Upper lobe of left lung (tissue), 6 donors: ENCODE data around the gene ZWINT. TPM values are rescaled to one million over a fixed set of nuclear protein-coding genes. Genes with fewer than 3 reads are reported as not detected.

ENCODE experiments used
- ATAC-seq, 2 donors: fragments of 200-7000 bp; cut with Tn5 transposase; one replicate each; pipeline ENCODE4 v1.9.1; 2022; ENCODE audit warnings: mild to moderate bottlenecking in 2 of 2, moderate library complexity in 2 of 2; ENCODE audit not compliant: low FRiP score in 2 of 2
- DNase-seq, 2 donors: peaks; one replicate each; pipeline ENCODE4 v3.0.0-alpha.2; 2019 to 2020
- H3K27ac ChIP-seq, 4 donors: fragments of 200-600 bp; sonication (generic); one replicate each; pipeline ENCODE4 v1.5.1; 2016 to 2019
- H3K27me3 ChIP-seq, 4 donors: fragments of 200-600 bp; sonication (generic); one replicate each; pipeline ENCODE4 v1.5.1; 2017 to 2019
- H3K36me3 ChIP-seq, 4 donors: fragments of 200-600 bp; sonication (generic); one replicate each; pipeline ENCODE4 v1.5.1; 2016 to 2019
- H3K4me1 ChIP-seq, 4 donors: fragments of 200-600 bp; sonication (generic); one replicate each; pipeline ENCODE4 v1.5.1; 2018 to 2019
- H3K4me3 ChIP-seq, 4 donors: fragments of 200-600 bp; sonication (generic); one replicate each; pipeline ENCODE4 v1.5.1; 2017 to 2019; ENCODE audit warnings: mild to moderate bottlenecking in 2 of 4, moderate library complexity in 1 of 4
- H3K9me3 ChIP-seq, 4 donors: fragments of 200-600 bp; sonication (generic); one replicate each; pipeline ENCODE4 v1.5.1; 2018 to 2019
- EP300 ChIP-seq, 4 donors: sonication (generic); formaldehyde crosslinking; IDR thresholded peaks; one replicate each; pipeline ENCODE4 v1.5.1; 2017; ENCODE audit warnings: antibody characterized with exemption in 4 of 4, control low read depth in 2 of 4
- POLR2A ChIP-seq, 4 donors: fragments of 450-650 bp; IDR thresholded peaks; one replicate each; pipeline ENCODE4 v1.5.1; 2016 to 2017; ENCODE audit warnings: antibody characterized with exemption in 4 of 4, mild to moderate bottlenecking in 2 of 4
- POLR2AphosphoS5 ChIP-seq, 2 donors: sonication (generic); formaldehyde crosslinking; IDR thresholded peaks; one replicate each; pipeline ENCODE4 v1.5.1; 2017; ENCODE audit warnings: antibody characterized with exemption in 2 of 2
- WGBS, 2 donors: methylation state at CpG; one replicate each; pipeline ENCODE4 v1.1.5; 2017 to 2018; 5-methylcytosine and 5-hydroxymethylcytosine counted together
- total RNA-seq, 6 donors: library from RNA; depleted of rRNA in 4 of 6; stranded (reverse); fragments of >200 nt in 4 of 6; gene quantifications; one replicate each; pipeline versions ENCODE4 v1.1.0 to v1.2.1, GENCODE V29; 2016 to 2021
- TF ChIP-seq, protein P1 (sequence below), 6 experiments: fragments of 450-650 bp in 4 of 6; fragments of 200-600 bp in 2 of 6; sonication (generic) in 2 of 6; IDR thresholded peaks; one replicate each; pipeline ENCODE4 v1.5.1; 2016 to 2019; ENCODE audit warnings: antibody characterized with exemption in 6 of 6
- donor health status: DM: no; HTN: no; CAD: no; lungs with moderate emphysema.
- donor health status: DM: no; HTN: yes; CAD: no; lungs with severe emphysema.

Gene ZWINT
- total RNA-seq, 6 donors from 2014 or later: 2.1 to 9.0 (median 5.9) TPM

DNA sequence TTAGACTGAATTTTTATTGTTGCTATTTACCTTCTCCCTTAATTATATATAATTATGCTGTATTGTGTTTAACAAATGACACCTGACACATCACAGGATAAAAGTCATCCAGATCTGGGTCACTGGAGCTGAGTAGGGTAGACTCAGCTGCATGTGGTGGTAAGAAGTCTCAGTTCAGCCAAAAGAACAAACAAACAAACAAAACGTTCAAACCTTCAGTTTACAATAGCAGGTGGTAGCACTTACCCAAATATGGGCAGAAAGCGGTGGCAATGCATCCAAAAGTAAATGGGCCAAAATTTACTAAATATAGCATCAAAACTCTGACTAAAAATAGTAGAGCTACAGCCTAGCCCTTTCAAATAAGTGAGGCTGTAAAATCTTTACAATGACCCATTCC, 42.2 kb downstream of the ZWINT start:
- ATAC-seq (no peak), DNase-seq (no peak)
- Histone ChIP-seq H3K27ac (no peak overlapping the region), H3K9me3 (no peaks in the 10 kb centered on the region), H3K4me3 (no peak overlapping the region), H3K27me3 (no peaks in the 10 kb centered on the region), H3K4me1 (no peaks in the 10 kb centered on the region), H3K36me3 (no peaks in the 10 kb centered on the region)
- TF ChIP-seq POLR2AphosphoS5 (IDR thresholded peaks at IDR 0.05) (no peak), POLR2A (IDR thresholded peaks at IDR 0.05) (no peak), EP300 (IDR thresholded peaks at IDR 0.05) (no peak)
- TF ChIP-seq, protein P1, sequence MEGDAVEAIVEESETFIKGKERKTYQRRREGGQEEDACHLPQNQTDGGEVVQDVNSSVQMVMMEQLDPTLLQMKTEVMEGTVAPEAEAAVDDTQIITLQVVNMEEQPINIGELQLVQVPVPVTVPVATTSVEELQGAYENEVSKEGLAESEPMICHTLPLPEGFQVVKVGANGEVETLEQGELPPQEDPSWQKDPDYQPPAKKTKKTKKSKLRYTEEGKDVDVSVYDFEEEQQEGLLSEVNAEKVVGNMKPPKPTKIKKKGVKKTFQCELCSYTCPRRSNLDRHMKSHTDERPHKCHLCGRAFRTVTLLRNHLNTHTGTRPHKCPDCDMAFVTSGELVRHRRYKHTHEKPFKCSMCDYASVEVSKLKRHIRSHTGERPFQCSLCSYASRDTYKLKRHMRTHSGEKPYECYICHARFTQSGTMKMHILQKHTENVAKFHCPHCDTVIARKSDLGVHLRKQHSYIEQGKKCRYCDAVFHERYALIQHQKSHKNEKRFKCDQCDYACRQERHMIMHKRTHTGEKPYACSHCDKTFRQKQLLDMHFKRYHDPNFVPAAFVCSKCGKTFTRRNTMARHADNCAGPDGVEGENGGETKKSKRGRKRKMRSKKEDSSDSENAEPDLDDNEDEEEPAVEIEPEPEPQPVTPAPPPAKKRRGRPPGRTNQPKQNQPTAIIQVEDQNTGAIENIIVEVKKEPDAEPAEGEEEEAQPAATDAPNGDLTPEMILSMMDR (IDR thresholded peaks at IDR 0.05): no peak
- WGBS, 2 donors: 52 to 58% methylated on average over 2 of the region's 2 CpGs

DNA sequence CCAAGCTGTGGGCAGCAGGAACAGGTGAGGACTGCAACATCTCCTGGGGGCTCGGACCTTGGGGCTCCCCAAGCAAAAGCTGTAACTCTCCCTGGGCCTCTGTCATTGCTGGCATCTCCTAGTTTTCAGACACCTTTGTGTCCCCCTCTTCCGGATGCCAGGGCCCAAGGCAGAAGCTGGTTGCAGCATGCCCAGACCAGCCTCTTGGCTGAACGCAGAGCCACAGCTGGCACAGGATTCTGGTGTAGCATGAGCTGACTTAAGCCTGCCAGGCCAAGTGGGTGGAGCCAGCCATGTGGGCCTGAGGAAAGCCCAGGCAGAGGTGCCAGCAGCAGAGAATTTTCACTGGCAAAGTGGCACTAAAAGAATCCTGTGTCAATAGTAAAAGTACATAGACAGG, 43.5 kb downstream of the ZWINT start:
- Histone ChIP-seq H3K27ac (no peak overlapping the region), H3K4me3 (no peak overlapping the region), H3K27me3 (no peaks in the 10 kb centered on the region), H3K9me3 (no peaks in the 10 kb centered on the region), H3K4me1 (no peaks in the 10 kb centered on the region), H3K36me3 (no peaks in the 10 kb centered on the region)
- TF ChIP-seq POLR2A (IDR thresholded peaks at IDR 0.05) (no peak), POLR2AphosphoS5 (IDR thresholded peaks at IDR 0.05) (no peak), EP300 (IDR thresholded peaks at IDR 0.05) (no peak)
- TF ChIP-seq, protein P1 (IDR thresholded peaks at IDR 0.05): no peak
- DNase-seq: peak in 1 of 2 donors; percentile 2
- 60 to 84% methylated on average over 2 to 3 of the region's 3 CpGs for WGBS, 2 donors
- ATAC-seq: no peak

DNA sequence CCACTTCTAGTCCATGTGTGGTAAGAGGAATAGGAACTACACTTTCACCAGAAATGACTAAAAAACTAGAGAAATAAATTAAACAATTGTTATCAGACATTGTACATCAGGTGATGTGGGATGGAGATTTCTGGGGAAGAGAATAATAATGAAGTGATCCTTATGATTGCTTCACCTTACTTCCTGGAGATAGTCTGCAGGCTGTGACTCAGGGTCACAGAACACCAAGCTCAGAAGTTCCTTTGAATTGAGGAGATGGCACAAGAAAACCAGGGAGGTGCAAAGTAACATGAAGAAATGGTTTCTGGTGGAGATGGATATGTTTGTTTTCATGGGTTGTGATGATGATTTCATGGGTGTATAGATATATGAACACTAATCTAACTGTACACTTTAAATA, 44.5 kb downstream of the ZWINT start:
- Histone ChIP-seq H3K9me3 (no peaks in the 10 kb centered on the region), H3K27me3 (no peaks in the 10 kb centered on the region), H3K36me3 (no peaks in the 10 kb centered on the region), H3K4me1 (no peaks in the 10 kb centered on the region), H3K27ac (no peak overlapping the region), H3K4me3 (no peak overlapping the region)
- ATAC-seq (no peak), DNase-seq (no peak)
- TF ChIP-seq, protein P1 (IDR thresholded peaks at IDR 0.05): no peak
- TF ChIP-seq POLR2A (IDR thresholded peaks at IDR 0.05): no peak
- TF ChIP-seq POLR2AphosphoS5 (IDR thresholded peaks at IDR 0.05): no peak
- TF ChIP-seq EP300 (IDR thresholded peaks at IDR 0.05): no peak
